Measurements from ENCODE around the gene TMEM115. TPM values are rescaled to one million over a fixed set of nuclear protein-coding genes. Genes with fewer than 3 reads are reported as not detected.

The TMEM115 gene
- total RNA-seq, 2 donors from 2014 or later, result 42.1 to 45.0 TPM

- H3K27me3 ChIP-seq, result no peaks in the 10 kb centered on the region
- H3K9me3 ChIP-seq, result no peaks in the 10 kb centered on the region
- no peak for DNase-seq
- H3K4me1 ChIP-seq, result peaks cover 9% of the 10 kb centered on the region
- H3K36me3 ChIP-seq, result no peaks in the 10 kb centered on the region
- intact Hi-C loops (cut with DNase I), result no loop called here
- H3K27ac ChIP-seq, result peak overlapping the region; percentile 97
- peak overlapping the region; percentile 45 for H3K4me3 ChIP-seq
- H3K9ac ChIP-seq (ENCODE audit: low read depth in 2 of 2, low read length in 2 of 2), result peak overlapping the region; percentile 61 to 87
- TF ChIP-seq, protein P1, sequence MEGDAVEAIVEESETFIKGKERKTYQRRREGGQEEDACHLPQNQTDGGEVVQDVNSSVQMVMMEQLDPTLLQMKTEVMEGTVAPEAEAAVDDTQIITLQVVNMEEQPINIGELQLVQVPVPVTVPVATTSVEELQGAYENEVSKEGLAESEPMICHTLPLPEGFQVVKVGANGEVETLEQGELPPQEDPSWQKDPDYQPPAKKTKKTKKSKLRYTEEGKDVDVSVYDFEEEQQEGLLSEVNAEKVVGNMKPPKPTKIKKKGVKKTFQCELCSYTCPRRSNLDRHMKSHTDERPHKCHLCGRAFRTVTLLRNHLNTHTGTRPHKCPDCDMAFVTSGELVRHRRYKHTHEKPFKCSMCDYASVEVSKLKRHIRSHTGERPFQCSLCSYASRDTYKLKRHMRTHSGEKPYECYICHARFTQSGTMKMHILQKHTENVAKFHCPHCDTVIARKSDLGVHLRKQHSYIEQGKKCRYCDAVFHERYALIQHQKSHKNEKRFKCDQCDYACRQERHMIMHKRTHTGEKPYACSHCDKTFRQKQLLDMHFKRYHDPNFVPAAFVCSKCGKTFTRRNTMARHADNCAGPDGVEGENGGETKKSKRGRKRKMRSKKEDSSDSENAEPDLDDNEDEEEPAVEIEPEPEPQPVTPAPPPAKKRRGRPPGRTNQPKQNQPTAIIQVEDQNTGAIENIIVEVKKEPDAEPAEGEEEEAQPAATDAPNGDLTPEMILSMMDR (IDR thresholded peaks at IDR 0.05), result no peak
These were observed 19.2 kb downstream of the TMEM115 start for GRCh38 chr3:50340147-50340447.

GRCh38 chr3:50339485-50340146 is 19.7 kb downstream of the TMEM115 start:
- TF ChIP-seq, protein P1 (IDR thresholded peaks at IDR 0.05), result no peak

DNA sequence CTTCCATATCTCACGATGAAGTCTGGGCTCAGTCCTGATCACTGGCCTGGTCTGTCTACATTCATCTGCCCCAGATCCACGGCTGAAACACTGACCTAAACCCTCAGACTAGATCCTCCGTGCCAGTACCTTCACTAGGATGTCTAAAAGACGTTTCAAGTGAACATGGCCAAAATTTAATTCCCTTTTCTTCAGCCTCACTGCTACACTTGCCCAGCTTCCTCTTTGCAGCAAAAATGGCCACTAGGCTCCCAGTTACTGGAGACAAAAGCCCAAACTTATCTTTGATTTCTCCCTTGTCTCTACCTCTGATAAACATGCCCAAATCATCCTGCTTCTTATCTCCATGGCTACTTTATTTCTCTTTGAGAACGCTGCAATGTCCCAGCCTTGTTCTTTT is 20.4 kb downstream of the TMEM115 start:
- Histone ChIP-seq H3K27ac (peak overlapping the region; percentile 97), H3K36me3 (no peaks in the 10 kb centered on the region), H3K4me1 (peaks cover 13% of the 10 kb centered on the region), H3K27me3 (no peaks in the 10 kb centered on the region), H3K9me3 (no peaks in the 10 kb centered on the region), H3K4me3 (no peak overlapping the region), H3K9ac (ENCODE audit: low read depth in 2 of 2, low read length in 2 of 2) (peak overlapping the region; percentile 52 to 83)
- intact Hi-C loops (cut with DNase I), result no loop called here
- TF ChIP-seq, protein P1 (IDR thresholded peaks at IDR 0.05), result no peak
- peak; percentile 21 for DNase-seq

More at GRCh38 chr3:50339485-50340146, 19.7 kb downstream of the TMEM115 start:
- Histone ChIP-seq H3K36me3 (no peaks in the 10 kb centered on the region), H3K9me3 (no peaks in the 10 kb centered on the region), H3K27me3 (no peaks in the 10 kb centered on the region), H3K27ac (peak overlapping the region; percentile 97), H3K4me1 (peaks cover 13% of the 10 kb centered on the region), H3K9ac (ENCODE audit: low read depth in 2 of 2, low read length in 2 of 2) (peak overlapping the region; percentile 61 to 87), H3K4me3 (peak overlapping the region; percentile 45)
- intact Hi-C loops (cut with DNase I), result no loop called here
- peak; percentile 37 for DNase-seq

DNA sequence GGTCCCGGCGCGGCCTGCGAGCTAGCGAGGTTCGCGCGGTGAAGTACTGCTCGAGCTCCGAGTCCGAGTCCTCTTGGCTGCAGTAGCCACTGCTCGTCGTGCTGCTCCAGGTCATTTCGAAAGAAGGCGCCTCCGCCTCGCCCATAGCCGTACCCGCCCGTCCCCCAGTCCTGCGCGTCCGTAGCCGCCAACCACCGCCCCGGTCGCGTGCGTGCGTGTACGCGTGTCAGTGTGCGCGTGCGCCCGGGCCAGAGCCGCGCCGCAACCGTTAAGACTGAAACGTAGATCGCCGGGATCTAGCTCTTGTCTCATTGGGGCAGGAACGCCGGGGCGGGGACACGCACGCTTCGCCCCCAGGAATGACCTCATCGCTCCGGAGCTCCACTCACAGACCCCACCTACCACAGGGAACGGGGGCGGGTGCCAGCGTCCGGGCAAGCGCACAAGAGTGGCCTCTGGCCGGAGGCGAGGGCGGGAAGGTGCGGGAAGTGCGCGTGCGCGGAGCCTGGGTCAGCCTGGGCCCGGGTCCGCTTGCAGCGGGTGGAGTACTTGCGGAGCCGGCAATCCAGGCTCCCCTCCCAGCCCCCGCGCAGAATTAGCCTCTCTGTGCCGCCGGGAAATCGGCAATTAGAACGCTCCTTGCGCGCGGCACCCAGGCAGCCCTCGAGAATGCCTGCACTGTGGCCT is 22.0 kb downstream of the TMEM115 start:
- intact Hi-C loops (cut with DNase I), result no loop called here

GRCh38 chr3:50336452-50337174 is 22.7 kb downstream of the TMEM115 start:
- TF ChIP-seq, protein P1 (IDR thresholded peaks at IDR 0.05), result no peak
- Histone ChIP-seq H3K27ac (peak overlapping the region; percentile 97), H3K27me3 (no peaks in the 10 kb centered on the region), H3K9ac (ENCODE audit: low read depth in 2 of 2, low read length in 2 of 2) (peak overlapping the region; percentile 83 to 89), H3K4me1 (peaks cover 13% of the 10 kb centered on the region), H3K9me3 (no peaks in the 10 kb centered on the region), H3K4me3 (peak overlapping the region; percentile 69), H3K36me3 (peaks cover 2% of the 10 kb centered on the region)
- intact Hi-C loops (cut with DNase I), result no loop called here
- no peak for DNase-seq

More for the DNA sequence above, 22.0 kb downstream of the TMEM115 start:
- Histone ChIP-seq H3K27ac (peak overlapping the region; percentile 97), H3K9ac (ENCODE audit: low read depth in 2 of 2, low read length in 2 of 2) (peak overlapping the region; percentile 83 to 89), H3K27me3 (no peaks in the 10 kb centered on the region), H3K36me3 (no peaks in the 10 kb centered on the region), H3K9me3 (no peaks in the 10 kb centered on the region), H3K4me1 (peaks cover 13% of the 10 kb centered on the region), H3K4me3 (peak overlapping the region; percentile 69)
- DNase-seq, result peak; percentile 100
- TF ChIP-seq, protein P1 (IDR thresholded peaks at IDR 0.05), result no peak
